ENCODE results near the gene CELF4.

Gene CELF4

DNA sequence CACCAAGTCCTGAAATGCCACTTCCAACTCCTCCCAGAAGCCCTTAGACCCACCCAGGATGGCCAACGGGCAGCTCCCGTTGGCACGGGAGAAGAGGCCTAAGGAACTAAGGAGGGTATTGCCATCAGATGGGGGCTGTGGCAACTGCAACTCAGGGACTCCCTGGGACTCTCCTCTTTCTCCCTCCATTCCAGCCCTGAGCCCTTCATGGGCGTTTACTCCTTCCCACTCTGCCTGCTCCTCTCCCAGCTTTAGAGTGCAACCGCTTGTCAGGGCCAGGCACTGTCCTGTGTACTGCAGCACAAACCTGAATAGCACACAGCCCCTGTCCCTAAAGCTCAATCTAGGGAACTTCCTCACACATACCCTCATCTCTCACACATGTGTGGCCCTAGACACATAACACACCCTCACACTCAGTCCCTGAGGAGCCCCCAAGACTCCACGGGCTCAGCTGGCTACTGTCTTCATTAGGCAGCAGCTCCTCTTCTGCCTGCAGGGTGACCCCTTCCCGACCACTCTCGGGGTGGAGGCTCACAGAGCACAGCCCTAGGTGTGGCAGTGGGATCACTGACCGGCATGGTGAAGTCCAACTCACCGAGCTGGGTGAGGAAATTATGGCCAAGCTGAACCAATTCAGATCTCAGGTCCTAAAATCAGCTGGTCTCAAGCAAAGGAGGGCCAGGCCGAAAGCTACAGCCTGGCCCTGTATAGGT is 316.3 kb downstream of the CELF4 start:
- DNase-seq: no peak

DNA sequence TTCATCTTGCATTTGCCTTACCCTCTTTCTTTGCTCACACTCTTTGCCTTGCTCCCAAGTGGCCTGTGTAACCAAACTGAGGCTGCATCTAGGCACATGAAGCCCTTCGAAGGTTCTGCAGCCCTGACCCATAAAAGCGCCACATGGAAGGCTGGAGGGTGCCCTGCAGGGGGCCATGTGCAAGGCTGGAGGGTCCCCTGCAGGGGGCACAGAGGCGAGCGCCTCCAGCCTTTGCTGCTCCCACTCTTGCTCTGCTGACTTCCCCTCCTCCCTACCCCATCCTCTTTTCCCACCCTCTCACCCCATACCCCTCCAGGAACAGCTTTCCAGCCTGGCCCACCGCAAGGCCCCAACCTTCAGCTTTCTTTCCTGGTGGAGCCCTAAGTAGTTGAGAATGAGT is 317.3 kb downstream of the CELF4 start:
- no peak for DNase-seq

DNA sequence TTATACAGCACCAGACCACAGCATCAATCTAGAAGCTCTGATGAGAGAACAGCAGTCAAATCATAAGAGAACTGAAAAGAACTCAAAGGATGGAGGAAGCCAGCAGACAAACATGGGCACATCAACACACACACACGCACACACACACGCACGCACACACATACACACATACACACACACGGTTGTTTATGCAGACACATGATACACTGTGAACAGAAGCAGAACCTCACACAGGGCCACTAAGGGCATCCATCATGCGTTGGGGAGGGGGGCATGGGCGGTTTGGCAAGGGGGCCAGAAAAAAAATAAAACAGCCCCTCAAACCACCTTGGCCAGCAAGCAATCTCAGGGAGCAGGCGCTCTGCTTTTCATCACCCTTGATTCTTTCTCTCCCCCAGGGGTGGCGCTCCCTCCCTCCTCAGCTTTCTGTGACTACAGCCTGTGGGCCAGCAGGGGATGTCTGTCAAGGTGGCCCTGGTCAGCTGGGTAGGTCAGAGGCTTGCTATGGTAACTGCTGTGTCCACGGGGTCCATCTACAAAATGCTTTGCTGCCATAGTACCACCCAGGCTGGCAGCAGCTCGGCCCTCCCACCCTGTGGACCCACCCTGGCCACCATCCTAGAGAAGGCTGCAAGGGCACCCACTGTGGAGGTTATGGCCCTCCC is 318.0 kb downstream of the CELF4 start:
- DNase-seq: no peak

DNA sequence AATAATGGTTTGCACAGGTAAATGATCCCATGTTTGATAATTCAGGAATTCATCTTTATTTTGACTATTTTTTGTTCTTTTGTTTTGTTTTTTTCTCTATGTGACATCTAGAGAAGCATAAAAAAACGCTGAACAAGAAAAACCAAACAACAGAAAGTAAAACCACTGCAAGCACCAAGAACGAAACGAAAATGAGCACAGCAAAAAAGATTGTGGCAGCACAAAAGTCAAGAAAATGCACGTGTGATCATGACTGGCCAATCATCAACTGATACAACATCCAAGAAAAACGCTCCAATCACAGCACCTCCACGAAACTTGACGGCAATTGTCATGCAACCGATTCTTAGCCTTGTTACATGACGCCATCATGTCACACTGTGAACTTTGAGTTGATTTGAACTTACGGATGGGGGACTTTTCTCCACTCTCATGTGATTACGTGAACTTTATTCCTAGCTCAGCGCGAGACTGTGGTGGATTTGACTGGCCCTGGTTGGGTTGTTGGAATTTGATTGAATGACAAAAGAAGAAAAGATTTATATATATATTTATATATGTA is 318.7 kb downstream of the CELF4 start:
- DNase-seq: no peak

DNA sequence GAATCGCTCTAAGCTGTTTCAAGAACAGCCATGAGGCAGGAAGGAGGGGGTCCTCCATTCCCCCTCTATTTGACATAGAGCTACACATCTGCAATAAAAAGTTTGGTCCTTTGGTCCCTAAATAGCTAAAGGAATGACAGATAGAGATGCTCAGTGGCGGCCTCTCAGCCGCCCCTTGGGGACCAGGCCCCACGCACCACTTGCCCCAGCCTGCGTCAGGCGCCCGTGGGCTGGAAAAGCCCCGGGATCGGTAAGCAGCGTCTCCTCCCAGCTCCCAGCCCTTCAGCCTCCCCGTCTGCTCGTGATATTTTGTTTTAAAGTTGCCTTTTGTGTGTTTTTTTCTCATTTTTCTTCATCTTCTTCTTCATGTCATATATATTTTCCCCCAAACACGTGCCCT is 321.0 kb downstream of the CELF4 start:
- no peak for DNase-seq

DNA sequence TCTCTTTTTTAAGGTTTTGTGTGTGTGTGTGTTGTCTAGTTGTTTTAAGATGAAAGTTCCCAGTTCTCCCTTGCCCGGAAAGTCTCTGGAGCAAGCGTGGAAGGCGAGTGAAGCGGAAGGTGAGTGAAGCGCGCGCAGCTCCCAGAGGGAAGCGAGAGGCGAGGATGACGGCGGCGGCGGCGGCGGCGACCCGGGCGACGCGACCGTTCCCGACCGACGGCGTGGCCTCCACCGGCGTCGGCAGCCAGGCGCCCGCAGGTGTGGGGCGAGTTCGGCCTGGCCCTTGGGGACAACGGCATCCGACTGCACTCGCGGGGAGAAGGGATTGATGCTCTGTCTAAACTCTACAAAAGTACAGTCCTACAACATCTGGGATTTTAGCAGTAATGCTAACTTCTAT is 321.9 kb downstream of the CELF4 start:
- DNase-seq: no peak

DNA sequence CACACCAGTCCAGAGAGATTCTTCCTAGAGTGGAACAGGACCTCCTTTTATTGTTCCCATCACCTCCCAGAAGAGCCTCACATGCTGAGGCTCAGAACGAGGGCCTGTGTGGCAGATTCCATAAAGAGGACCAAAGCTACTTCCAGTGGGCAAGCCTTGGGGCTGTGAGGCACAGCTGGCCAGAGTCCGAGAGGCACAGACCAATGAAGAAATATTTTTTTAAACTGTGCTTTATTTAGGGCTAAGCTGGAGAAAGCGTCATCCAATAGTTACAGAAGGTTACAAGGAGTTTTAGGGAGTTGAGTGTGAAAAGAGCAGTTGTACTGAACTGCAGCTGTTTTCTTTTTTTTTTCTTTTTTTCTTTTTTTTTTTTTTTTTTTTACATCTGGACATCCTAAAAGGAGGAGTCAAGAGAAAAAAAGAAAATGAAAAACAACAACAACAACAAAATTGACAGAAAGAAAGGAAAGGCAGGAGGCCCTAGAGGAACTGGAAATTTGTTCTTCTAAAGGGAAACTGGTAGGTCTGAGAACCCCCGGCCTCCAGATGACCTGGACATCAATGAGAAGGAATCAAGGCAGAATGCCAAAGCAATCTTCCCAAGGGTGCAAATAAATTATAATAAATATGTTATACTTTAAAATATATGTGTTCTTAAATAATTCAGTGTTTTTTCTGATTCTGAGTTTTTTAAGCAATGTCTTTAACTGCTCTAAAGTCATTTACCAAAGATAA is 322.6 kb downstream of the CELF4 start:
- no peak for DNase-seq

DNA sequence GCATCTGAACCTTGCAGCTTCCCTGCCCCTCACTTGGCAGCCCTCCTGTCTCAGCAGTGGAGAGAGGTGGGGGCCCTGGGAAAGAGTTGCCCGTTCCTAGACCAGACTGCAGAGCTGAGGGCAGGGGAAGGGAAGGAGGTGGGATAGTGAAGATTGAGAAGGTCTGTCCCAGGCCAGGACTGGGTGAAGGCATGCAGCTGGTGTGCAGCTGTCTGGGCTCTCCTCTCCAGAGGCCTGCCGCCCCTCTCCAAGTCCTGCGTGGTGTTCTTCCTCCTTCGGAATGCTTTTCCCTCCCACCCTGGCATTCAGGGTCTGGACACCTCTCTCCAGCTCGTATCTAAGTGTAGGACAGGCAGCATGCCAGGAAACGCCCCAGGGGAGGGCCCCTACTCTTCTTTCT is 323.5 kb downstream of the CELF4 start:
- DNase-seq: no peak

DNA sequence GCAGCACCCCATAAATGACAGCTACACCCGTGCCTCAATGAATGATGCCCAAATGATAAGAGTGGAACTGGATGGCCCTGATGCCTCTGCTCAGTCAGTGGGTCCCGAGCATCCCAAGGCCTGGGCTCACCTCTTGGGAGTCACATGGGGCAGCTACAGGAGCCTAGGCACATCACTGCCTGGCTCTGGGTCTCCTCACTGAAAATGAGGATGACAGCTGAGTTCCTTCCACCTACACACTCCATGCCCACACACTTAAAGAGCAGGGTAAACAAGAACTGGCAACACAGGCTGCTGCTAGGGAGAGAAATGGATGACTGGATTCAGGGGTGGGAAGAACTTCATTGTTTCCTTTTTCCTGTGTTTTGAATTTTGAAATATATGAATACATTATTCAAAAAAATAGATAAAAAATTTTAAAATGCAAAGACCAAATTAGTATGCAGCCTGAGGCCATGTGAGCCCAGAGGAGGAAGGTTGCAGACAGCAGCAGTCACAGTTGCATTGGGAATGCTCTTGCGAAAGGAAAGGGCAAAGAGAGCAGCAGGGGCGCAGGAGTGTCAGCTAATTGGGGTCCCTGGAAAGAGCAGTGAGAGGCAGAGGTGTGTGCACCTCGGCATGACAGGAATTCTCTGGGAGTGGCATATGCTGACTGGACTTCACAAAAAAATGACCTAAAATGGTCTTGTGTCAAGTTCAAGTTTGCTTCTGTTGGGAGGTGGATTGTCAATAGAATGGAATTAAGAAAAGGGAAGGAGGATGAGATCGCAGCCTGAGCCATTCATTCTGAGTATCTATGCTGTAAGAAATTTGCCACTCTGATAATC is 327.1 kb downstream of the CELF4 start:
- no peak for DNase-seq

DNA sequence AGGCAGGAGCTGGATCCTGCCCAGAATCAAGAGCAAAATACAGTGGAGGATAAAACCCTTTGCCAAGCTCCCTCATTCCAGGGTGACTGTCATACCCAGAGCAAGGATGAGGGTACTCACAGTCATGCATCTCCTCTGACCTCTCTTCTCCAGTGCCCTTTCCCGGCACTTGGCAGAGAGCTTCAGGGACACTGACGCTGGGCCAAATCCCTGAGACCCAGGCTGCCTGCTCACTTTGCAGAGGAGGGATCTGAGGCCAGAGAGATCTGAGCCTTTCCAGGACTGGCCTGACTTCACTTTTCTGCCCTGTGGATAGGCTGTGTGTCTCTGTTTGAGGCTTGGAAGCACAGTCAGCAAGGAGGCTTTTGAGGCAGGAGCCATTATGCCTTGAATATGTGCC is 330.0 kb downstream of the CELF4 start:
- no peak for DNase-seq

DNA sequence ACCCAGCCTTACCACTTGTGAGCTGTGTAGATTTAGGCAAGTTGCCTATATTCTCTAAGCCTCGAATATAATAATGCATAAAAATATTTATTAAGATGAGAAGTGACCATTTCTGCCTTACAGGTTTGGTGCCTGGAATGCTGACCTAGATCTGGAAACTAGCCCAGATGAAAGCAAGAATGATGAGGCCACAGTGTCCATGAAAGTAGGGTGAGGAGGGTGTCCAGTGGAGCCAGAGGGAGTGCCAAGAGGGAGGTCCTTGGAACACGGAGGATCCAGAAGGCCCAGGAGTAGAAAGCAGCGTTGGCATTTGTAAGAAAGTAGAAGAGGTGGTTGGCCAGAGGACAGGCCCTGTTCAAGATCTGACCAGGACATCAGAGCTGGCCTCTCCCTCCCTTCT is 334.3 kb downstream of the CELF4 start:
- no peak for DNase-seq

DNA sequence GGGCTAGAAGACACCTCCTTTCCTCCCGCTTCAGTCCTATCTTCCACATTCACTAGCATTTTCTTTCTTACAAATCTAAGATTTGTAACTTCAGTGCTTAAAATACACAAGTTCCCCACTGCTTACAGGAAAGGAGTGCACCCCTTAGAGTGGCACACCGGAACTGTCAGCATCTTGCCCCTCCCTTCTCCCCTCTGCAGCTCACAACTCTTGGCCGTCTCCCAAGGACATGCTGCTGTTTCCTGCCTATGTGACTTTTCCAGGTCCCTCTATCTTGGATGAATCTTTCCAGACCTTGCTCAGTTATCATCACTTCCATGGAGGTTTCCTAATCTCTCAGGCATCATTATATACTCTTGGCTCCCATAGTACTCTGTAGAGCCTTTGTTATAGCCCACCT is 334.8 kb downstream of the CELF4 start:
- DNase-seq: no peak

DNA sequence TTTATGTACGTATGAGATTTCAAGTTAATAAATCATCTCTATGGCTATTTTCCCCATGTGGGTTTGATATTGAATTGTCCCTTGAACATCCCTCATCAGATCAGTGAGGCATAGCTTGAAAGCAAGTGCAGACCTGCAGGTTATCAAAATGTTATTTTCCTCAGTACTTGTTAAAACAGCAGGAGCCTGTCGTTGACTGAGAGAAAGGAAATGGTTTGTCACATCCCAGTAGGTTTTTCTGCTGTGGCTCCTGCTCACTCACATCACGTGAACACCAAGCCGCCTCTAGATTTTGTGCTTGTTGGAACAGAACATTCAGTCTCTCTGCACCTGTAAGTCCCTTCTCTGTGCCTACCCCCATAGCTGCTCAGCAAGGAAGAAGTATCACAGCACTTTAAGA is 340.3 kb downstream of the CELF4 start:
- no peak for DNase-seq

DNA sequence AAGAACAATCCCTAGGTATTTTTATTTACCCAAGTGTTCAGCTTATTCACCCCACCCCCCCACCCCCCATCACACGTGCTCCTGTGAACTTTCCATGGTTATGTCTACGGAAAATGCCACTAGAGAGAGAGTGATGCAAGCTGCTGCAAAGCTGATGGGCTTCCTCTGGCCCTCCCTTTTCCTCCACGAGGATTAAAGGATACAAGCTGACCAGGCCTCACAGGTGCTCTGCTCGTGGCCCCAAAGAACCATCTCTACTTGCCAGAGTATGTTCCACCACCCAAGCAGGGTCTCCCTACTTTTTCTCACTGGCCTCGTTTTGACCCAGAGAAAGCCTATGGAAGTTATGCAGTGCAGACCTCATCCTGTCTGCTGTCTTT is 342.6 kb downstream of the CELF4 start:
- DNase-seq: no peak

DNA sequence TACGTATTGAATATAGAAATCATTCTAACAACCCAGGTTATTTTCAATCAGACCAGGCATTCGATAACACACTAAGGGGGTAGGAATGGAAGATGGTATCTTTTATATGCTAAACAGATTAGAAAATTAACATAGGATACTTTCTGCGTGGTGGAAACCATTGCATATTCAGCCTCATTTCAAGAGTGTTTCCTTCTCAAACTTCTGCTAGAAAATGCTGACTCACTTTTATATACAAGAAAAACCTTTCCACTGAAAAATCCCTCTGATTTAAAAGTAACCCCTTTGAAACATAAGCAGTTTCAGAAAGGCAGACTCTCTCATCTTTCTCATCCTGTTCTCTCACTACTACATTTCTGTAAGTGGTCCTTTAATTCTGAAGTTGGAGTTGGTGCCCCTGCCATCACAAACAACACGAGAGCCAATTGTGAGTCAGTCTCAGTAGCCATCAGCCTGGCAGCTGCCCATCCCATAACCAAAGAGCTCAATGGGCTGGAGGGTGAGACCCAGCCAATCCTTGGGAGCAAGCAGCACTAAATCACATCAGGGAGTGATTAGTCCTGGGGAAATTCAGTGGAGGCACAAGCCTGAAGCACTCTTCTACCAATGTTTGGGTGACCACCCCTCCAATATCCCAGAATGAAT is 343.1 kb downstream of the CELF4 start:
- DNase-seq: no peak

DNA sequence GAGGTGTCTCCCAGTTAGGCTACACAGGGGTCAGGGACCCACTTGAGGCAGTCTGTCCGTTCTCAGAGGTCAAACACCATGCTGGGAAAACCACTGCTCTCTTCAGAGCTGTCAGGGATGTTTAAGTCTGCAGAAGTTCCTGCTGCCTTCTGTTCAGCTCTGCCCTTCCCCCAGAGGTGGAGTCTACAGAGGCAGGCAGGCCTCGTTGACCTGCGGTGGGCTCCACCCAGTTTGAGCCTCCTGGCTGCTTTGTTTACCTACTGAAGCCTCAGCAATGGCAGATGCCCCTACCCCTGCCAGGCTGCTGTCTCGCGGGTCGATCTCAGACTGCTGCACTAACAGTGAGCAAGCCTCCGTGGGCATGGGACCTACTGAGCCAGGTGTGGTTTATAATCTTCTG is 346.3 kb downstream of the CELF4 start:
- no peak for DNase-seq

DNA sequence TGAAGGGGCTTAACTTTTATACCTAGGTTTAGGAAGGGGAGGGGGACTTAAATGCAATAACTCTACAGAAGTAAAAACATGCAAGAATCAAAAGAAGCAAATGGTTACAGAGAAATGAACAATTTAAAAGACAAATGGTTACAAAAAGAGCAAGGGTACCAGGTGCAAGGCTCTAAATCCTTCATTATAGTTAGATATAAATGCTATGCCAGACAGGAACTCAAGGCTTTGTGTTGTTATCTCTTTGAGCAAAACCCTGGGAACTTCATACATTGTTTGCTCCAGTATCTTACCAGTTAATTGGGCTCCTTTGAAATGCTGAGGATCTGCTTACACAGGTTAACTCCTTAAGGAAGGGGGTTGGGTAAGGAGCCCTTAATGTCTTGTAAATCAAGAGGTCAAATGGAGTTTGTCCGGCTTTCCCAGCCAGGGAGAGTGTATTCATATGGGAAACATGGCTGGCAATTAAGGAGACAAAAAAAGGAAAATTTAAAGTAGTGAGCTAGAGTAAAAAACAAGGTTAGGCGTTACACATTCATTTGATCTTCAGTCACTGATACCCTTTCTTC is 347.5 kb downstream of the CELF4 start:
- no peak for DNase-seq

DNA sequence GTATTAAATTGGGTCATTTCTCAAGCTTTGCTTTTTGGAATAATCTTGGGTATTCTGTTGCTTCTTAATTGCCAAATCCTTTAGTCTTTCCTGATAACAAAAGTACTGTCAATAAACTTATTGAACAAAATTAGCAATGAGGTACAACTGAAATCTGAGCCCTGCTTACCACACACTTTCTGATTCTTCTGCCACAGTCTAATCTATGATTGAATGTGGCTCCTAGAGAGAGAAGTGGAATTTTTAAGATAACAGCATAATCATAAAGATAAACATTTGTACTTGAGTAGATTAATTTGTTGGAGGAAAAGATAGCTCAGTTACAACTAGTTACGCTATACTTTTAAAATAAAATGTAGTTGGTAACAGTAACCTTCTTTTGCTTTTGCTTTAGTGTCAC is 354.8 kb downstream of the CELF4 start:
- no peak for DNase-seq

DNA sequence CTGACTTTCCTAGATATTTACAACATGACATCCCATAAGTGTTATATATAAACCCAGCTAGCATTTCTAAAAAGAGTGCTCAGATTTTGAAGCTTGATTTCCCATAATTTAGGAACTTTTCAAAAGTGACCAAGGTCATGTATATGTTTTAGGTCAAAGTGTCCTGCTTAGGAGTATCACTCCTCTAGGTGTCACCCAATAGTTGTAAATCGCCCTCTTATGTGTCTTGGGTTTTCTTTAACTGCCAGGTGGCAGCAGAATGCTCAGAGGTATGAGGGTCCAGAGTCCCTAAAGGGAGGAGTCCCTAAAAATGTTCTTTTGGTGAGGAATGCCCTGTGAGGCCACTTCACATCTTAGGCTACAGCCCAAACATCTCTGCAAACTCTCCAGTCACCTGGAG is 358.3 kb downstream of the CELF4 start:
- DNase-seq: no peak

DNA sequence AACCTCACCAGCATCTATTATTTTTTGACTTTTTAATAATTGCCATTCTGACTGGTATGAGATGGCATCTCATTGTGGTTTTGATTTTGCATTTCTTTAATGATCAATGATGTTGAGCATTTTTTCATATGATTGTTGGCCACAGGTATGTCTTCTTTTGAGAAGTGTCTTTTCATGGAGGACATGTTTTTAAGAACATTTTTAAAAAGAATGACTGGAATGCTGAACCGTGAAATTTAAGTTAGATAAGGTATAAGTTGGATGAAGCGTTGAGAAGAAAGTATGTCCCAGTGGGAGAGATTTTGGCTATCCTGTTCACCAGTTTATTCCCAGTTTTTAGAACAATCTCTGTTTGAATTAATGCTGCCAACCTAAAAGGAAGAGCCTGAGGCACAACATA is 365.9 kb downstream of the CELF4 start:
- no peak for DNase-seq
